Stomach (tissue), 4 donors: ENCODE results near the gene DNAH17.

Experiments used
- CTCF ChIP-seq, 7 experiments: fragments of 450-650 bp in 4 of 7; fragments of 200-600 bp in 3 of 7; sonication (generic) in 3 of 7; IDR thresholded peaks; one replicate each; pipeline ENCODE4 v1.5.1; 2016 to 2019; ENCODE audit warnings: antibody characterized with exemption in 7 of 7, control low read depth in 2 of 7, mild to moderate bottlenecking in 1 of 7
- POLR2A ChIP-seq, 4 donors: fragments of 450-650 bp; IDR thresholded peaks; one replicate each; pipeline ENCODE4 v1.6.1; 2016; ENCODE audit warnings: antibody characterized with exemption in 4 of 4, control low read depth in 2 of 4, mild to moderate bottlenecking in 1 of 4, moderate library complexity in 1 of 4

- no peak for TF ChIP-seq CTCF (IDR thresholded peaks at IDR 0.05)
- TF ChIP-seq POLR2A (IDR thresholded peaks at IDR 0.05), result no peak
These were observed 24.5 kb upstream of the DNAH17 start for GRCh38 chr17:78601577-78602190.
